ENCODE data around the gene ANGPTL5. TPM values are rescaled to one million over a fixed set of nuclear protein-coding genes. Genes with fewer than 3 reads are reported as not detected.

ANGPTL5 gene
- total RNA-seq, 1 experiment from 2014 or later, result not detected

GRCh38 chr11:101931692-101932091 is 15.4 kb upstream of the ANGPTL5 start:
- TF ChIP-seq REST (IDR thresholded peaks at IDR 0.05; ENCODE audit: insufficient read depth in 1 of 2, low read depth in 2 of 2, low read length in 1 of 2), result no peak
- TF ChIP-seq TCF7L2 (IDR thresholded peaks at IDR 0.05; ENCODE audit: low read depth, low read length), result no peak
- no peak for TF ChIP-seq SIN3A (IDR thresholded peaks at IDR 0.05; ENCODE audit: borderline replicate concordance, insufficient read depth, low read depth, low read length)
- BruUV-seq (replicated peaks), result no TSS peak
- in situ Hi-C loops (cut with HindIII; ENCODE audit: low pct_unique_long_range_greater_than_20kb, low sequenced_read_pairs), result no loop called here
- H3K4me3 ChIP-seq (ENCODE audit: low read depth in 2 of 2, low read length in 2 of 2), result no peak overlapping the region
- no peaks in the 10 kb centered on the region for H3K4me1 ChIP-seq (ENCODE audit: control insufficient read depth, insufficient read depth, low read length)
- H3K27ac ChIP-seq (ENCODE audit: low read length), result no peak overlapping the region
- DNase-seq (ENCODE audit: low read depth, low spot score) (no peak), ATAC-seq (no peak)
- no peaks in the 10 kb centered on the region for H3K27me3 ChIP-seq (ENCODE audit: control insufficient read depth, insufficient read depth, low read length)
- H3K9me3 ChIP-seq (ENCODE audit: control insufficient read depth, insufficient read depth, low read depth, low read length), result no peaks in the 10 kb centered on the region
- ChIA-PET POLR2A (interaction anchor here (0.6 kb wide), 1 partner anchor 385 kb away, joined by 5 read pairs; no protein-coding TSS in a partner anchor), CTCF (no interaction called here)
- no peaks in the 10 kb centered on the region for H3K36me3 ChIP-seq (ENCODE audit: control insufficient read depth, insufficient read depth, low read length)
- intact Hi-C loops (cut with micrococcal nuclease; ENCODE audit: unreplicated experiment), result no loop called here

GRCh38 chr11:101929294-101929915 is 13.1 kb upstream of the ANGPTL5 start:
- no peaks in the 10 kb centered on the region for H3K36me3 ChIP-seq (ENCODE audit: control insufficient read depth, insufficient read depth, low read length)
- H3K27ac ChIP-seq (ENCODE audit: low read length), result no peak overlapping the region
- POLR2A ChIA-PET, result interaction anchor here (0.6 kb wide), 1 partner anchor 12 kb away, joined by 8 read pairs; no protein-coding TSS in a partner anchor
- intact Hi-C loops (cut with micrococcal nuclease; ENCODE audit: unreplicated experiment), result no loop called here
- H3K9me3 ChIP-seq (ENCODE audit: control insufficient read depth, insufficient read depth, low read depth, low read length), result no peaks in the 10 kb centered on the region
- DNase-seq (ENCODE audit: low read depth, low spot score) (no peak), ATAC-seq (no peak)
- CTCF ChIA-PET, result no interaction called here
- H3K27me3 ChIP-seq (ENCODE audit: control insufficient read depth, insufficient read depth, low read length), result no peaks in the 10 kb centered on the region
- no TSS peak for BruUV-seq (replicated peaks)
- H3K4me3 ChIP-seq (ENCODE audit: low read depth in 2 of 2, low read length in 2 of 2), result no peak overlapping the region
- in situ Hi-C loops (cut with HindIII; ENCODE audit: low pct_unique_long_range_greater_than_20kb, low sequenced_read_pairs), result no loop called here
- TF ChIP-seq SIN3A (IDR thresholded peaks at IDR 0.05; ENCODE audit: borderline replicate concordance, insufficient read depth, low read depth, low read length), result no peak
- TF ChIP-seq CTCF (IDR thresholded peaks at IDR 0.05), result peak; percentile 28; the same call in 1 of the 2 replicates
- H3K4me1 ChIP-seq (ENCODE audit: control insufficient read depth, insufficient read depth, low read length), result no peaks in the 10 kb centered on the region

GRCh38 chr11:101923554-101923953 is 7.2 kb upstream of the ANGPTL5 start:
- in situ Hi-C loops (cut with HindIII; ENCODE audit: low pct_unique_long_range_greater_than_20kb, low sequenced_read_pairs) (no loop called here), intact Hi-C loops (cut with micrococcal nuclease; ENCODE audit: unreplicated experiment) (no loop called here)
- ATAC-seq, result no peak
- Histone ChIP-seq H3K9me3 (ENCODE audit: control insufficient read depth, insufficient read depth, low read depth, low read length) (no peaks in the 10 kb centered on the region), H3K36me3 (ENCODE audit: control insufficient read depth, insufficient read depth, low read length) (no peaks in the 10 kb centered on the region), H3K4me1 (ENCODE audit: control insufficient read depth, insufficient read depth, low read length) (no peaks in the 10 kb centered on the region; the same call in 1 of the 2 replicates), H3K27me3 (ENCODE audit: control insufficient read depth, insufficient read depth, low read length) (no peaks in the 10 kb centered on the region), H3K4me3 (ENCODE audit: low read depth in 2 of 2, low read length in 2 of 2) (no peak overlapping the region), H3K27ac (ENCODE audit: low read length) (no peak overlapping the region)
- ChIA-PET CTCF (no interaction called here), POLR2A (no interaction called here)
- TF ChIP-seq TCF7L2 (IDR thresholded peaks at IDR 0.05; ENCODE audit: low read depth, low read length) (no peak), REST (IDR thresholded peaks at IDR 0.05; ENCODE audit: insufficient read depth in 1 of 2, low read depth in 2 of 2, low read length in 1 of 2) (no peak)
- BruUV-seq (replicated peaks), result no TSS peak
- DNase-seq (ENCODE audit: low read depth, low spot score), result no peak
